Brain microvascular endothelial cell (primary cell): ENCODE measurements around the gene GFAP.

Experiments
- DNase-seq: peaks from one replicate; pipeline ENCODE4 v3.0.0-alpha.2; 2020
- H3K27ac ChIP-seq: fragments of 250-450 bp; sonication (Bioruptor Pico); 2 replicates; pipeline ENCODE4 v1.5.1; 2020; ENCODE audit warnings: mild to moderate bottlenecking, moderate library complexity
- H3K27me3 ChIP-seq: fragments of 250-450 bp; sonication (Bioruptor Pico); replicated peaks from 2 replicates; pipeline ENCODE4 v1.5.1; 2020; ENCODE audit warnings: mild to moderate bottlenecking
- H3K36me3 ChIP-seq: fragments of 250-450 bp; sonication (Bioruptor Pico); replicated peaks from 2 replicates; pipeline ENCODE4 v1.5.1; 2020; ENCODE audit warnings: mild to moderate bottlenecking
- H3K4me3 ChIP-seq: 2 replicates; pipeline ENCODE4 v1.5.1; 2011; ENCODE audit warnings: low read depth, mild to moderate bottlenecking, control low read depth, low read length, moderate library complexity
- CTCF ChIP-seq: IDR thresholded peaks from 2 replicates; pipeline ENCODE4 v1.5.1; 2011; ENCODE audit warnings: low read depth, mild to moderate bottlenecking, moderate library complexity, low read length, control low read depth, inconsistent platforms; ENCODE audit errors: missing control alignments
- in situ Hi-C: cut with HindIII; loops from 2 replicates; pipeline ENCODE4 v1.10.0; 2017; ENCODE audit warnings: low sequenced_read_pairs, low pct_ligation_motif_present

The GFAP gene

GRCh38 chr17:44919885-44920564 is 4.7 kb upstream of the GFAP start:
- Histone ChIP-seq H3K36me3 (no peaks in the 10 kb centered on the region), H3K27me3 (no peaks in the 10 kb centered on the region), H3K27ac (no peak overlapping the region), H3K4me3 (no peak overlapping the region)
- peak; percentile 95 for TF ChIP-seq CTCF
- in situ Hi-C loops, result loop anchor here (25.0 kb wide), 1 partner anchor 92 kb away; no protein-coding TSS in a partner anchor
- DNase-seq, result peak; percentile 76

DNA sequence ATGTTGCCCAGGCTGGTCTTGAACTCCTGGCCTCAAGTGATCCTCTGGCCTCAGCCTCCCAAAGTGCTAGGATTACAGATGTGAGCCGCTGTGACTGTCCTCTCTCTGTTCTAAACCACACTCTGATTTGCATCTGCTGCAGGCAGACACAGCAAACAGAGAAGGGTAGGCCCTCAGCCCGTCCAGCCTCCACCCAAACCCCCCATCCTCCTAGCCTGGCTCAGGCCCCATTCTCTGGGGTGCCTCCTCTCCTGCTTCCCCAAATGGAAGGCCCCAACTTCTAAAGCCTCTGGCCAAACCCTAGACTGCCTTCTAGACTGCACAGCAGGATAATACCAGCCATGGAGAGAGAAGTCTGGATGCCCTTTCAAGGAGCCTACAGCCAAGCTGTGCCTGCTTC is 4.1 kb upstream of the GFAP start:
- in situ Hi-C loops, result loop anchor here (25.0 kb wide), 1 partner anchor 93 kb away; no protein-coding TSS in a partner anchor
- no peak for TF ChIP-seq CTCF
- Histone ChIP-seq H3K27me3 (no peaks in the 10 kb centered on the region), H3K36me3 (no peaks in the 10 kb centered on the region), H3K4me3 (no peak overlapping the region), H3K27ac (no peak overlapping the region)
- no peak for DNase-seq

- Histone ChIP-seq H3K4me3 (no peak overlapping the region), H3K27me3 (no peaks in the 10 kb centered on the region), H3K36me3 (no peaks in the 10 kb centered on the region), H3K27ac (no peak overlapping the region)
- in situ Hi-C loops, result loop anchor here (25.0 kb wide), 1 partner anchor 94 kb away; no protein-coding TSS in a partner anchor
- DNase-seq, result no peak
- TF ChIP-seq CTCF, result no peak
Observed at GRCh38 chr17:44918006-44918405, 2.7 kb upstream of the GFAP start.

DNA sequence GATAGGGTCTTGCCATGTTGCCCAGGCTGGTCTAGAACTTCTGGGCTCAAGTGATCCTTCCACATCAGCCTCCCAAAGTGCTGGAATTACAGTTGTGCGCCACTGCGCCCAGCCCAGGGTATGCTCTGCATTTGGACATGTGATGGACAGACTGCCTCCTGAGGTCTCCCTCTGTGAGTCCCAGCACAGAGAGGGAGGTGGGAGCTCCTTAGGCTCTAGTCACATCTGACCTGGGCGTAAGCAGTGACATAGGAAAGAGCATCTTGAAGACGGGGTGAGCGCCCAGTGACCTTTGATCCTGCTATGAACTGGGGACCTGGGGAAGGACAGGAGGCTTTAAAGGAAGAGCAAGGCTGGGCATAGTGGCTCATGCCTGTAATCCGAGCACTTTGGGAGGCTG is 2.2 kb upstream of the GFAP start:
- no peak overlapping the region for H3K4me3 ChIP-seq
- H3K27me3 ChIP-seq, result no peaks in the 10 kb centered on the region
- in situ Hi-C loops, result loop anchor here (25.0 kb wide), 1 partner anchor 95 kb away; no protein-coding TSS in a partner anchor
- no peak overlapping the region for H3K27ac ChIP-seq
- no peaks in the 10 kb centered on the region for H3K36me3 ChIP-seq
- no peak for TF ChIP-seq CTCF
- DNase-seq, result no peak

DNA sequence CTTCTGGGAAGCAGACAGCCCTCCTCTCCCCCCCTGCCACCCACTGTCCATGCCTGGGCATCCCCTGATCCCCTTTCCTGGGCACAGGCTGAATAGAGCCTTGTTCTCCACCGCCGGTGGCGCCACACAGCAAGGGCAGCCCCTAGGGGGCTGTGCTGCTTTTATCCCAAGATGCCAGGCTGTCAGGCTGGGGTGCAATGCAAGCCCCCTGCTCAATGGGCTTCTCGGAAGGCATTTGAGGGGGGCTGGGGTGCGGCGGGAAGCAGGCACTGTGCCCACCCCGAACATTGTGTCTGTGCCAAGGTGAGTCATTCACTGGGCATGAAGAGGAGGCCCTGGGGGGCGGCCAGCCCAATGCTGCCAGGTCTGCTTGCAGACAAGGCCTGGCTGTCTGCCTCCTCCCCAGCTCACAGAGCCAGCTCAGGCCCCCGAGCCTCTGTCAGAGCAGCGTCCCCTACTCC is 1.5 kb upstream of the GFAP start:
- DNase-seq, result no peak

More for the DNA sequence above, 1.5 kb upstream of the GFAP start:
- peak; percentile 34 for TF ChIP-seq CTCF
- no peak overlapping the region for H3K27ac ChIP-seq
- in situ Hi-C loops, result loop anchor here (25.0 kb wide), 1 partner anchor 95 kb away; no protein-coding TSS in a partner anchor
- no peaks in the 10 kb centered on the region for H3K27me3 ChIP-seq
- no peak overlapping the region for H3K4me3 ChIP-seq
- H3K36me3 ChIP-seq, result no peaks in the 10 kb centered on the region
